ENCODE data around the gene ADA.
"Not testable (repeated sequence)": the region's sequence is repeated elsewhere in the genome, so short reads cannot be mapped to it uniquely, and the experiment has no call there.

ADA gene

GRCh38 chr20:44654210-44654609 lies 2.7 kb upstream of the ADA start:
- H3K4me3 ChIP-seq (ENCODE audit: low read length); H3K9ac ChIP-seq (ENCODE audit: low read length); H3K9me3 ChIP-seq (ENCODE audit: control insufficient read depth, low read length); H3K27me3 ChIP-seq (replicated peaks; ENCODE audit: control insufficient read depth, insufficient read depth, low read length); DNase-seq (ENCODE audit: low read depth); H3K36me3 ChIP-seq (ENCODE audit: control insufficient read depth, insufficient read depth, low read length, severe bottlenecking): not testable (repeated sequence)
- peaks cover 23% of the 10 kb centered on the region for H3K4me1 ChIP-seq (ENCODE audit: control insufficient read depth, insufficient read depth, low read length)

- peak overlapping the region; percentile 60 for H3K9ac ChIP-seq (ENCODE audit: low read length)
- H3K9me3 ChIP-seq (ENCODE audit: control insufficient read depth, low read length): peaks cover 3% of the 10 kb centered on the region
- no peak for DNase-seq (ENCODE audit: low read depth)
- peaks cover 28% of the 10 kb centered on the region for H3K4me1 ChIP-seq (ENCODE audit: control insufficient read depth, insufficient read depth, low read length)
- no peaks in the 10 kb centered on the region for H3K36me3 ChIP-seq (ENCODE audit: control insufficient read depth, insufficient read depth, low read length, severe bottlenecking)
- no peak overlapping the region for H3K4me3 ChIP-seq (ENCODE audit: low read length)
- H3K27me3 ChIP-seq (replicated peaks; ENCODE audit: control insufficient read depth, insufficient read depth, low read length): peaks cover 3% of the 10 kb centered on the region
These were observed 2.0 kb upstream of the ADA start for GRCh38 chr20:44653546-44653945.

- H3K4me1 ChIP-seq (ENCODE audit: control insufficient read depth, insufficient read depth, low read length): peaks cover 28% of the 10 kb centered on the region
- peak overlapping the region; percentile 81 for H3K4me3 ChIP-seq (ENCODE audit: low read length)
- H3K27me3 ChIP-seq (replicated peaks; ENCODE audit: control insufficient read depth, insufficient read depth, low read length): no peaks in the 10 kb centered on the region
- no peak for DNase-seq (ENCODE audit: low read depth)
- H3K9me3 ChIP-seq (ENCODE audit: control insufficient read depth, low read length): no peaks in the 10 kb centered on the region
- peak overlapping the region; percentile 83 for H3K9ac ChIP-seq (ENCODE audit: low read length)
- no peaks in the 10 kb centered on the region for H3K36me3 ChIP-seq (ENCODE audit: control insufficient read depth, insufficient read depth, low read length, severe bottlenecking)
These were observed 140 bp downstream of the ADA start for GRCh38 chr20:44651434-44651683.

- peak overlapping the region; percentile 83 for H3K9ac ChIP-seq (ENCODE audit: low read length)
- H3K27me3 ChIP-seq (replicated peaks; ENCODE audit: control insufficient read depth, insufficient read depth, low read length): no peaks in the 10 kb centered on the region
- no peak for DNase-seq (ENCODE audit: low read depth)
- no peaks in the 10 kb centered on the region for H3K36me3 ChIP-seq (ENCODE audit: control insufficient read depth, insufficient read depth, low read length, severe bottlenecking)
- no peaks in the 10 kb centered on the region for H3K9me3 ChIP-seq (ENCODE audit: control insufficient read depth, low read length)
- peak overlapping the region; percentile 81 for H3K4me3 ChIP-seq (ENCODE audit: low read length)
- H3K4me1 ChIP-seq (ENCODE audit: control insufficient read depth, insufficient read depth, low read length): peaks cover 28% of the 10 kb centered on the region
These were observed 597 bp downstream of the ADA start for GRCh38 chr20:44650771-44651433.

- Histone ChIP-seq H3K27me3 (replicated peaks; ENCODE audit: control insufficient read depth, insufficient read depth, low read length) (no peaks in the 10 kb centered on the region), H3K9ac (ENCODE audit: low read length) (peak overlapping the region; percentile 83), H3K9me3 (ENCODE audit: control insufficient read depth, low read length) (no peaks in the 10 kb centered on the region), H3K4me1 (ENCODE audit: control insufficient read depth, insufficient read depth, low read length) (peaks cover 28% of the 10 kb centered on the region), H3K4me3 (ENCODE audit: low read length) (peak overlapping the region; percentile 81), H3K36me3 (ENCODE audit: control insufficient read depth, insufficient read depth, low read length, severe bottlenecking) (no peaks in the 10 kb centered on the region)
- DNase-seq (ENCODE audit: low read depth): no peak
These were observed 1.5 kb downstream of the ADA start for GRCh38 chr20:44649976-44650375.

- Histone ChIP-seq H3K4me3 (ENCODE audit: low read length) (peak overlapping the region; percentile 53), H3K4me1 (ENCODE audit: control insufficient read depth, insufficient read depth, low read length) (peaks cover 32% of the 10 kb centered on the region), H3K9me3 (ENCODE audit: control insufficient read depth, low read length) (no peaks in the 10 kb centered on the region), H3K27me3 (replicated peaks; ENCODE audit: control insufficient read depth, insufficient read depth, low read length) (no peaks in the 10 kb centered on the region), H3K36me3 (ENCODE audit: control insufficient read depth, insufficient read depth, low read length, severe bottlenecking) (no peaks in the 10 kb centered on the region), H3K9ac (ENCODE audit: low read length) (peak overlapping the region; percentile 31)
- DNase-seq (ENCODE audit: low read depth): no peak
These were observed 2.4 kb downstream of the ADA start for GRCh38 chr20:44649126-44649525.

- H3K9ac ChIP-seq (ENCODE audit: low read length): no peak overlapping the region
- peaks cover 36% of the 10 kb centered on the region for H3K4me1 ChIP-seq (ENCODE audit: control insufficient read depth, insufficient read depth, low read length)
- H3K9me3 ChIP-seq (ENCODE audit: control insufficient read depth, low read length): no peaks in the 10 kb centered on the region
- no peaks in the 10 kb centered on the region for H3K27me3 ChIP-seq (replicated peaks; ENCODE audit: control insufficient read depth, insufficient read depth, low read length)
- no peaks in the 10 kb centered on the region for H3K36me3 ChIP-seq (ENCODE audit: control insufficient read depth, insufficient read depth, low read length, severe bottlenecking)
- DNase-seq (ENCODE audit: low read depth): no peak
- H3K4me3 ChIP-seq (ENCODE audit: low read length): no peak overlapping the region
These were observed 2.9 kb downstream of the ADA start for GRCh38 chr20:44648579-44648978.

- no peak overlapping the region for H3K9ac ChIP-seq (ENCODE audit: low read length)
- H3K36me3 ChIP-seq (ENCODE audit: control insufficient read depth, insufficient read depth, low read length, severe bottlenecking): no peaks in the 10 kb centered on the region
- peaks cover 37% of the 10 kb centered on the region for H3K4me1 ChIP-seq (ENCODE audit: control insufficient read depth, insufficient read depth, low read length)
- no peak for DNase-seq (ENCODE audit: low read depth)
- no peaks in the 10 kb centered on the region for H3K9me3 ChIP-seq (ENCODE audit: control insufficient read depth, low read length)
- H3K27me3 ChIP-seq (replicated peaks; ENCODE audit: control insufficient read depth, insufficient read depth, low read length): no peaks in the 10 kb centered on the region
- no peak overlapping the region for H3K4me3 ChIP-seq (ENCODE audit: low read length)
These were observed 3.4 kb downstream of the ADA start for GRCh38 chr20:44648068-44648467.

GRCh38 chr20:44646641-44647274 lies 4.7 kb downstream of the ADA start:
- H3K4me1 ChIP-seq (ENCODE audit: control insufficient read depth, insufficient read depth, low read length): peaks cover 48% of the 10 kb centered on the region
- no peak overlapping the region for H3K4me3 ChIP-seq (ENCODE audit: low read length)
- peak; percentile 31 for DNase-seq (ENCODE audit: low read depth)
- H3K9ac ChIP-seq (ENCODE audit: low read length): no peak overlapping the region
- H3K9me3 ChIP-seq (ENCODE audit: control insufficient read depth, low read length): no peaks in the 10 kb centered on the region
- no peaks in the 10 kb centered on the region for H3K36me3 ChIP-seq (ENCODE audit: control insufficient read depth, insufficient read depth, low read length, severe bottlenecking)
- H3K27me3 ChIP-seq (replicated peaks; ENCODE audit: control insufficient read depth, insufficient read depth, low read length): no peaks in the 10 kb centered on the region

GRCh38 chr20:44646023-44646640 lies 5.4 kb downstream of the ADA start:
- Histone ChIP-seq H3K4me3 (ENCODE audit: low read length) (no peak overlapping the region), H3K9me3 (ENCODE audit: control insufficient read depth, low read length) (no peaks in the 10 kb centered on the region), H3K4me1 (ENCODE audit: control insufficient read depth, insufficient read depth, low read length) (peaks cover 53% of the 10 kb centered on the region), H3K27me3 (replicated peaks; ENCODE audit: control insufficient read depth, insufficient read depth, low read length) (no peaks in the 10 kb centered on the region), H3K9ac (ENCODE audit: low read length) (no peak overlapping the region), H3K36me3 (ENCODE audit: control insufficient read depth, insufficient read depth, low read length, severe bottlenecking) (no peaks in the 10 kb centered on the region)
- no peak for DNase-seq (ENCODE audit: low read depth)

- H3K36me3 ChIP-seq (ENCODE audit: control insufficient read depth, insufficient read depth, low read length, severe bottlenecking): no peaks in the 10 kb centered on the region
- peaks cover 40% of the 10 kb centered on the region for H3K4me1 ChIP-seq (ENCODE audit: control insufficient read depth, insufficient read depth, low read length)
- H3K4me3 ChIP-seq (ENCODE audit: low read length): no peak overlapping the region
- H3K27me3 ChIP-seq (replicated peaks; ENCODE audit: control insufficient read depth, insufficient read depth, low read length): no peaks in the 10 kb centered on the region
- DNase-seq (ENCODE audit: low read depth): no peak
- no peak overlapping the region for H3K9ac ChIP-seq (ENCODE audit: low read length)
- H3K9me3 ChIP-seq (ENCODE audit: control insufficient read depth, low read length): no peaks in the 10 kb centered on the region
These were observed 6.8 kb downstream of the ADA start for GRCh38 chr20:44644667-44645131.
